IMR-90 (cell line): ENCODE results near the gene HMGXB3. TPM values are rescaled to one million over a fixed set of nuclear protein-coding genes. Genes with fewer than 3 reads are reported as not detected.

Source experiments
- ATAC-seq: fragments of 200-7000 bp; cut with Tn5 transposase; 2 replicates; pipeline ENCODE4 v1.9.1; 2020; ENCODE audit warnings: low read depth, mild to moderate bottlenecking, moderate library complexity
- BruUV-seq: library from RNA; stranded (reverse); fragments of 400-500 nt; replicated peaks from 2 replicates; lab custom pipeline; 2021; lab: Mats Ljungman, UMichigan
- CTCF ChIA-PET: fragments of 300-600 bp; formaldehyde crosslinking; extraction: SDS; loops from one replicate; lab custom pipeline; 2021; ENCODE audit warnings: antibody characterized with exemption; lab: Yijun Ruan, JAX
- POLR2A ChIA-PET: fragments of 300-600 bp; sonication (Branson Sonifier 250); formaldehyde crosslinking; loops from one replicate; lab custom pipeline; 2022; ENCODE audit warnings: antibody characterized with exemption; ENCODE audit not compliant: unreplicated experiment; lab: Charles Lee
- DNase-seq: peaks from one replicate; pipeline ENCODE4 v3.0.0; 2013
- H2AFZ ChIP-seq: replicated peaks from 2 replicates; pipeline ENCODE3; 2013; ENCODE audit warnings: low read length, mild to moderate bottlenecking; ENCODE audit not compliant: poor library complexity
- H2AK5ac ChIP-seq: 2 replicates; pipeline ENCODE4 v1.6.1; 2013; ENCODE audit warnings: low read depth, low read length, inconsistent platforms
- H2AK9ac ChIP-seq: replicated peaks from 2 replicates; pipeline ENCODE3; 2013; ENCODE audit warnings: mild to moderate bottlenecking, low read depth, low read length, moderate library complexity; ENCODE audit not compliant: poor library complexity
- H2BK120ac ChIP-seq: 2 replicates; pipeline ENCODE4 v1.6.1; 2013; ENCODE audit warnings: low read depth, low read length, inconsistent platforms
- H2BK15ac ChIP-seq: 3 replicates; pipeline ENCODE4 v1.6.1; 2013; ENCODE audit warnings: low read depth, low read length, inconsistent platforms
- H2BK20ac ChIP-seq: 2 replicates; pipeline ENCODE4 v1.6.1; 2013; ENCODE audit warnings: low read depth, mild to moderate bottlenecking, inconsistent platforms, low read length, moderate library complexity
- H2BK5ac ChIP-seq: 2 replicates; pipeline ENCODE4 v1.6.1; 2013; ENCODE audit warnings: mild to moderate bottlenecking, low read depth, low read length, inconsistent platforms; ENCODE audit not compliant: poor library complexity, severe bottlenecking
- H3K14ac ChIP-seq: replicated peaks from 2 replicates; pipeline ENCODE4 v1.6.1; 2013; ENCODE audit warnings: low read depth, low read length, inconsistent platforms
- H3K18ac ChIP-seq: 2 replicates; pipeline ENCODE4 v1.6.1; 2013; ENCODE audit warnings: low read depth, low read length, control low read depth
- H3K23ac ChIP-seq: 2 replicates; pipeline ENCODE4 v1.6.1; 2013; ENCODE audit warnings: low read depth, low read length, inconsistent platforms
- H3K27ac ChIP-seq: 2 replicates; pipeline ENCODE4 v1.5.1; 2013; ENCODE audit warnings: mild to moderate bottlenecking, control low read depth, low read length; ENCODE audit not compliant: insufficient read depth
- H3K27me3 ChIP-seq: 2 replicates; pipeline ENCODE4 v1.6.1; 2013; ENCODE audit warnings: low read length; ENCODE audit not compliant: control insufficient read depth, insufficient read depth
- H3K36me3 ChIP-seq: 2 replicates; pipeline ENCODE4 v1.6.1; 2013; ENCODE audit warnings: low read length, mixed read lengths; ENCODE audit not compliant: control insufficient read depth, insufficient read depth
- H3K4ac ChIP-seq: 2 replicates; pipeline ENCODE4 v1.6.1; 2013; ENCODE audit warnings: low read depth, low read length, inconsistent platforms
- H3K4me1 ChIP-seq: 2 replicates; pipeline ENCODE4 v1.6.1; 2013; ENCODE audit warnings: low read length, mixed read lengths; ENCODE audit not compliant: control insufficient read depth, insufficient read depth
- H3K4me2 ChIP-seq: 2 replicates; pipeline ENCODE4 v1.6.1; 2013; ENCODE audit warnings: low read depth, mild to moderate bottlenecking, control low read depth, low read length, moderate library complexity
- H3K4me3 ChIP-seq: 2 replicates; pipeline ENCODE4 v1.5.1; 2013; ENCODE audit warnings: low read depth, mild to moderate bottlenecking, control low read depth, low read length, moderate library complexity; ENCODE audit not compliant: insufficient read depth
- H3K56ac ChIP-seq: 2 replicates; pipeline ENCODE4 v1.6.1; 2013; ENCODE audit warnings: low read length, inconsistent platforms; ENCODE audit not compliant: insufficient read depth; ENCODE audit errors: extremely low read depth
- H3K79me1 ChIP-seq, 2 experiments: 2 replicates each; pipeline ENCODE4 v1.6.1; 2013; ENCODE audit warnings: low read length in 2 of 2, inconsistent platforms in 1 of 2, low read depth in 1 of 2
- H3K9ac ChIP-seq: 2 replicates; pipeline ENCODE4 v1.6.1; 2013; ENCODE audit warnings: low read depth, low read length, control low read depth
- H3K9me1 ChIP-seq: 2 replicates; pipeline ENCODE4 v1.6.1; 2013; ENCODE audit warnings: low read length, inconsistent platforms; ENCODE audit not compliant: insufficient read depth
- H3K9me3 ChIP-seq: 2 replicates; pipeline ENCODE4 v1.6.1; 2013; ENCODE audit warnings: low read length; ENCODE audit not compliant: control insufficient read depth, insufficient read depth
- H4K20me1 ChIP-seq: 2 replicates; pipeline ENCODE4 v1.6.1; 2013; ENCODE audit warnings: low read length, inconsistent platforms; ENCODE audit not compliant: insufficient read depth
- H4K5ac ChIP-seq: 2 replicates; pipeline ENCODE4 v1.6.1; 2013; ENCODE audit warnings: mild to moderate bottlenecking, low read depth, low read length, control low read depth
- H4K8ac ChIP-seq, 2 experiments: 2 replicates each; pipeline ENCODE4 v1.6.1; 2013; ENCODE audit warnings: low read depth in 2 of 2, low read length in 2 of 2, control low read depth in 1 of 2, inconsistent platforms in 1 of 2
- H4K91ac ChIP-seq: 2 replicates; pipeline ENCODE4 v1.6.1; 2013; ENCODE audit warnings: low read depth, low read length, inconsistent platforms; ENCODE audit not compliant: insufficient read depth
- CHD1 ChIP-seq: IDR thresholded peaks from 2 replicates; pipeline ENCODE4 v1.6.1; 2012; ENCODE audit warnings: low read depth, low read length, improper control_type of control experiment
- POLR2A ChIP-seq: IDR thresholded peaks from 2 replicates; pipeline ENCODE4 v1.6.1; 2012; ENCODE audit warnings: mild to moderate bottlenecking, low read depth, low read length
- SMC3 ChIP-seq: fragments of 150-350 bp; IDR thresholded peaks from 2 replicates; pipeline ENCODE4 v1.6.1; 2016; ENCODE audit warnings: low read depth, mild to moderate bottlenecking, antibody characterized with exemption, low read length, moderate library complexity
- WGBS, 2 experiments: methylation state at CpG; one replicate each; pipeline versions ENCODE4 v1.1.5 to v1.1.7; 2013; ENCODE audit warnings: missing lambda C conversion rate in 2 of 2; ENCODE audit not compliant: insufficient read length in 1 of 2; ENCODE audit errors: extremely low coverage in 2 of 2; 5-methylcytosine and 5-hydroxymethylcytosine counted together
- dilution Hi-C: fragments of 300-500 bp; cut with HindIII; formaldehyde crosslinking; loops from one replicate; pipeline ENCODE4 v1.14.3; 2018; ENCODE audit warnings: low sequenced_read_pairs; ENCODE audit not compliant: unreplicated experiment
- in situ Hi-C: fragments of 300-500 bp; cut with MboI; formaldehyde crosslinking; loops from 3 replicates; pipeline ENCODE4 v1.14.3; 2019; ENCODE audit warnings: low sequenced_read_pairs, inconsistent platforms, mixed read lengths
- intact Hi-C: fragments of 100-400 bp; cut with micrococcal nuclease; formaldehyde crosslinking; loops from 2 replicates; pipeline ENCODE4 v1.10.0; 2022
- polyA plus RNA-seq, 3 experiments: library from polyadenylated mRNA; depleted of rRNA; stranded (reverse); fragments of >200 nt; gene quantifications; 2 replicates each; pipeline ENCODE4 v1.2.3, GENCODE V29; 2012; ENCODE audit warnings: low replicate concordance in 1 of 3
- total RNA-seq: library from RNA; depleted of rRNA; stranded (reverse); fragments of >200 nt; gene quantifications from 2 replicates; pipeline ENCODE4 v1.2.3, GENCODE V29; 2012
- TF ChIP-seq, protein P1 (sequence below): fragments of 150-350 bp; IDR thresholded peaks from 2 replicates; pipeline ENCODE4 v1.6.1; 2016; ENCODE audit warnings: low read depth, mild to moderate bottlenecking, low read length, moderate library complexity, borderline replicate concordance

The HMGXB3 gene
- total and polyA plus RNA-seq, 2 of the 4 experiments (the other 2 are of a cell fraction): 27.6 to 30.6 TPM

GRCh38 chr5:149996205-149996890, 4.2 kb upstream of the HMGXB3 start:
- TF ChIP-seq CHD1 (no peak), SMC3 (no peak), POLR2A (no peak)
- TF ChIP-seq, protein P1, sequence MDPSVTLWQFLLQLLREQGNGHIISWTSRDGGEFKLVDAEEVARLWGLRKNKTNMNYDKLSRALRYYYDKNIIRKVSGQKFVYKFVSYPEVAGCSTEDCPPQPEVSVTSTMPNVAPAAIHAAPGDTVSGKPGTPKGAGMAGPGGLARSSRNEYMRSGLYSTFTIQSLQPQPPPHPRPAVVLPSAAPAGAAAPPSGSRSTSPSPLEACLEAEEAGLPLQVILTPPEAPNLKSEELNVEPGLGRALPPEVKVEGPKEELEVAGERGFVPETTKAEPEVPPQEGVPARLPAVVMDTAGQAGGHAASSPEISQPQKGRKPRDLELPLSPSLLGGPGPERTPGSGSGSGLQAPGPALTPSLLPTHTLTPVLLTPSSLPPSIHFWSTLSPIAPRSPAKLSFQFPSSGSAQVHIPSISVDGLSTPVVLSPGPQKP: no peak
- no peak overlapping the region for H3K27ac ChIP-seq
- H4K8ac ChIP-seq: no peak overlapping the region
- intact Hi-C loops: no loop called here
- H4K91ac ChIP-seq: no peak overlapping the region
- H2BK20ac ChIP-seq: no peak overlapping the region
- no peak overlapping the region for H2BK15ac ChIP-seq
- ChIA-PET CTCF (interaction anchor here (1.1 kb wide), 1 partner anchor 162 kb away, joined by 3 read pairs; no protein-coding TSS in a partner anchor), POLR2A (no interaction called here)
- in situ Hi-C loops: no loop called here
- BruUV-seq: no TSS peak
- no peak overlapping the region for H3K4me3 ChIP-seq
- no peaks in the 10 kb centered on the region for H3K27me3 ChIP-seq
- peaks cover 4% of the 10 kb centered on the region; the same call in 1 of the 2 replicates for H4K20me1 ChIP-seq
- H3K36me3 ChIP-seq: peaks cover 7% of the 10 kb centered on the region
- H4K5ac ChIP-seq: no peak overlapping the region
- no peak overlapping the region for H2AFZ ChIP-seq
- no peak overlapping the region for H3K9ac ChIP-seq
- H3K23ac ChIP-seq: no peak overlapping the region
- H3K4ac ChIP-seq: no peak overlapping the region
- no peak overlapping the region for H2BK5ac ChIP-seq
- no peak overlapping the region for H3K14ac ChIP-seq
- DNase-seq: no peak
- no peak overlapping the region for H2AK9ac ChIP-seq
- no peak overlapping the region for H3K18ac ChIP-seq
- peaks cover 16% of the 10 kb centered on the region for H3K9me1 ChIP-seq
- H3K79me1 ChIP-seq: peaks cover 11 to 31% of the 10 kb centered on the region in 2 experiments
- no CpG with 5 or more reads among the region's 6 CpGs for WGBS, 2 experiments
- no peaks in the 10 kb centered on the region for H3K9me3 ChIP-seq
- ATAC-seq: no peak
- dilution Hi-C loops: no loop called here
- no peak overlapping the region for H3K56ac ChIP-seq
- no peak overlapping the region for H2AK5ac ChIP-seq
- peaks cover 2% of the 10 kb centered on the region for H3K4me1 ChIP-seq
- H3K4me2 ChIP-seq: no peak overlapping the region
- H2BK120ac ChIP-seq: no peak overlapping the region
